Measurements from ENCODE around the gene PRR35.

Gene PRR35

DNA sequence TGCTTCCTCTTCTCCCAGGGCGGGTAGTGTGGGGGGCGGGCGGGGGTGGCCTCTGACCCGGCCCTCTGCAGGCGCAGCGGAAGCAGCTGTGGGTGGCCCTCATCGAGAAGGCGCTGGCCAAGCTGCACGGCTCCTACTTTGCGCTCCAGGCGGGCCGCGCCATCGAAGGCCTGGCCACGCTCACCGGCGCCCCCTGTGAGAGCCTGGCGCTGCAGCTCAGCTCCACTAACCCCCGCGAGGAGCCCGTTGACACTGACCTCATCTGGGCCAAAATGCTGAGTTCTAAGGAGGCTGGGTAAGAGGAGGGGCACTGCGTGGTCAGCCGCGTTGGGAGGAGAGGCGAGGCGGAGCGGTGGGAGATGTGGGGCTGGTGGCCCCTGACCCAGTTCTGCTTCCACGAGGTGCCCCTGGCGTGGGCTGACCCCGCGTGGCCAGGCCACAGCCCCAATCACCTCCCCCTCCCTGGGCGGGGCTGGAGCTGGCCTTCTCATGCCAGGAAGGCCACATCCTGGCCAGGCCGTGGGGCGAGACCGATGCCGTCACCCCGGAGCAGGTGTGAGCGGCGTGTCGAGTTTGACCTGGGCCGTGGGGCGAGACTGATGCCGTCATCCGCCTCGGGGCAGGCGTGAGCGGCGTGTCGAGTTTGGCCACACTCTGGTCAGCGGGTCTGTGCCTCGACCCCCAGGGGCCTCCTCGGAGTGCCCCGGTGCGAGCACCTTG, 10.5 kb upstream of the PRR35 start:
- no peak for DNase-seq

DNA sequence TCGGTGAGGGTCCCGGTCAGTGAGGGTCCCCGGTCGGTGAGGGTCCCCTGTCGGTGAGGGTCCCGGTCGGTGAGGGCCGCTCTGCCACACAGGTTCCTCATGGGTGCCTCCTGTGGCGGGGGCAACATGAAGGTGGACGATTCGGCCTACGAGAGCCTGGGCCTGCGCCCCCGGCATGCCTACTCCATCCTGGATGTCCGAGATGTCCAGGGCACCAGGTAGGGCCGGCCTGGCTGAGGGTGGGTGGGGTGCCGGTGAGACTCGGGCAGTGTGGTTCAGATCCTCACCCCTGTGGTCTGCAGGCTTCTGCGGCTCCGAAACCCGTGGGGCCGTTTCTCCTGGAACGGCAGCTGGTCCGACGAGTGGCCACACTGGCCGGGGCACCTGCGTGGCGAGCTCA, 9.0 kb upstream of the PRR35 start:
- no peak for DNase-seq

GRCh38 chr16:552171-552570, 8.0 kb upstream of the PRR35 start:
- DNase-seq: no peak

- DNase-seq: no peak
Observed at GRCh38 chr16:553601-554296, 6.4 kb upstream of the PRR35 start.

DNA sequence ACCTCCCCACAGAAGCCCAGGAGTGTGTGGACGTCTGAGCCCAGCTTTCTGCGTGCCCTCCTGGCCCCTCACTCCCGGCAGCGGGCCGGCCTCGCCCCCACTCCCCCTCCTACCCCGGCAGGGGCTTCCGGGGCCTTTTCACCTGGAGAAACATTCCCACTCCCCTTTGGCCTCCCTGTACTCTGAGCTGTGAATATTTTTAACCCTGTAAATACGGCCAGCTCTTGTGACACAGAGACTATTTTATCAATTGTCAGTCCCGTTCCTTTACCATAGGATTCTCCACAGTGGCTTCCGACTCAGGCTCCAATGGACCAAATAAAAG, 5.9 kb upstream of the PRR35 start:
- no peak for DNase-seq

GRCh38 chr16:554640-555365, 5.4 kb upstream of the PRR35 start:
- DNase-seq: no peak

DNA sequence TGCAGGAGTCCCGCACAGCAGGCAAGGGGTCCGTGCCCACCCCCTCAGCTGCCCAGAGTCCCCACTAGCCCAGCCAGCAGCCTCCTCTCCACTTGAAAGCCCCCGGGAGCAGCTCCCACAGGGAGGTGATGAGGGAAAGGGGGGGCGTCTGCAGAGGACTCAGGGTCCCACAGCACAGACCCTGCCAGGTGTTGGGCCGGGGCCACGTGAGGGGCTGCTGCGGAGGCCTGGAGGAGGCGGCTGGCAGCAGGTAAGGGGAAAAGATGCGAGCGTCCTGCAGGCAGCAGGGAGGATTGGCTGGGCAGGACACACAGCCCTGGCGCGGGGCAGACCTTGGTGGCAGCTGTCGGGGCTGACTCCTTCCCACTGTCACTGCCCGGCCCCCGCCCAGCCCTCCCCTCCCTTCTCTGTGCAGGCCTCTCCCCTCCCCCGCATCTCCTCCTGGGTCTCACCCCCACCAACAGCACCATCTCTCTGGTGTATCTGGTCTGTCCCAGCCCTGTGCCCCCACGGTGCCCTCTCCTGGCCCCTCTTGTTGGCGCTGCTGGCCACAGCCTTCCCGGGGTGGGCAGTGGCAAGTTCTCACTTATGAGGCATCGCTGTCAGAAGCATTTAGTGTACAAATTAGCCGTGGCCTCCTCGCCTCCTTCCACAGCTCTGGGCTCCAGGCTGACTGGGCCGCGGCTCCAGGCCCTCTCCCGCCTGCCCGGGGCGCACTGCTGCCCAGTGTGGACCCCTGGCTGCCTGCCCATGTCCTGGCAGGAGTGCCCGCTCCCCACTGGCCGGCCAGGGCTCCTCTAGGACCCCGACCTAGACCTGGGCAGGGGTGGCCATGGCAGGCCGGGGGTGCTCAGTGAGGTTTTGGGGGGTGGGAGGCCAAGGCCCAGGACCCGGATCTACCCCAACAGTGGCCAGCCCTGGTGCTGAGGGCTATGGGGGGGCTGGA, 4.4 kb upstream of the PRR35 start:
- DNase-seq: no peak

DNA sequence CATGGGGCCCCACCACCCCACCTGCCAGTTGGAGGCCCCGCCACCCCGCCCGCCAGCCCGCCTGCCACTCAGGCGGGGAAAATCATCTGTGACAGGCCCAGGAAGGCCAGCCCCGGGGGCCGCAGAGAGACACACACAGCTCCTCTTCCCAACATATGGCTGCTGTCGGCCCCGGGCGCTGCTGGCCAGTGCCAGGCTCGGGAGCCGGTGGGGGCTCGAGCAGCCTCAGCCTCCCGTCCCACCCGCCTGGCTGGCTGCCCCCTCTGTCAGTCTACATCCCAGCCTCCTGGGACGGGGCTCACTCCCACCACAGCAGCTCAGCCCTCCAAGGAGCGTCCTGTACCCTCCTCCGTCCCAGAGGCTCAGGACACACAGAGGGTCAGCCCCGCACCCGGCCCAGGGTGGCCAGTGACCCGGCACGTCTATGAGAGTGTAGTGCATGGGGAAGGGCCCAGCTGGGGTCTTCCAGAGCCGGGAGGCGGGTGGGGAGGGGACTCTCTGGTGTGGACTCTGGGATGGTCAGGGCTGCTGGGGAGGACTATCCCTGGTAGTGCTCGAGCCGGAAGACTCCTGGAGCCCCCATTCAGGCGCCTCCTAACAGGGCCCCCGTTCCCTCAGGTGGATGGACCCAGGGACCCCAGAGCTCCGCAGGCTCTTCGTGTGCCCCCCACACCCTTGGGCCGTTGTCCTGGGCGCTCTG, 3.6 kb upstream of the PRR35 start:
- DNase-seq: no peak

DNA sequence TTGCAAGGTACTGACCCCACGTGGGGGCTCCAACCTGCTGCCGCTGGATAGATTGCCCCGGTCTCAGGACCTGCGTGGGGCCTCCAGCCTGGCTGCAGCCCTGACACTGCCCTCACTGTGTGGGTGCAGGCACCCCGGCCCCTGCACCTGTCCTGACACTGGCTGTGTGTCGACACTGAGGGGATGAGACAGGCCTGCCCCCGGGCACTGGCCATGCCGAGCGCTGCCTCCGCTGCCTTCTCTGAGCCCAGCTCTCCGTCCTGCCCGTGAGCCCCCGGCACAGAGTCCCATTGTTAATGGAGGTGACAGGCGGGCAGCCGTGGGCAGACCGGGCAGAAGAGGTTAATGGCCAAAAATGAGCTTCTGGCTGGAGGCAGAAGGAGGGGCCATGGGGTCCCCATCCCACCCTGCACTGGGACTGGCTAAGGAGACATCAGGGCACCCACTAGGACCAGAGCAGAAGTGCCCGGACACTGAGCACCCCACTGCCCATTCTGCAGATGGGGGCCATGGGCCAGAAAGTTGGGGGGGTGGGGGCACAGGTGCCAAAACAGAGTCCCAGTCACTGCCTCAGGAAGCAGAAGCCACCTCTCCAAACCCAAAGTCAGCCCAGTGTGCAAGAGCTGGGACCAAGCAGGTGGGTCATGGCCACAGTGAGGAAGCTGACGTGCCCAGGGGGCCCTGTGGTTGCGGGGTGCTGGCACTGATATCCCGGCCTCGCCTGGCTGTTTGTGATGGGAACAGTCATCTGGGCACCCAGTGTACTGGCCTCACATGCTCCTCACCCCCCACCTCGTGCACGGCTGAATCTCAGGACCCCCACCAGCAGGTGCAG, 2.5 kb upstream of the PRR35 start:
- no peak for DNase-seq

DNA sequence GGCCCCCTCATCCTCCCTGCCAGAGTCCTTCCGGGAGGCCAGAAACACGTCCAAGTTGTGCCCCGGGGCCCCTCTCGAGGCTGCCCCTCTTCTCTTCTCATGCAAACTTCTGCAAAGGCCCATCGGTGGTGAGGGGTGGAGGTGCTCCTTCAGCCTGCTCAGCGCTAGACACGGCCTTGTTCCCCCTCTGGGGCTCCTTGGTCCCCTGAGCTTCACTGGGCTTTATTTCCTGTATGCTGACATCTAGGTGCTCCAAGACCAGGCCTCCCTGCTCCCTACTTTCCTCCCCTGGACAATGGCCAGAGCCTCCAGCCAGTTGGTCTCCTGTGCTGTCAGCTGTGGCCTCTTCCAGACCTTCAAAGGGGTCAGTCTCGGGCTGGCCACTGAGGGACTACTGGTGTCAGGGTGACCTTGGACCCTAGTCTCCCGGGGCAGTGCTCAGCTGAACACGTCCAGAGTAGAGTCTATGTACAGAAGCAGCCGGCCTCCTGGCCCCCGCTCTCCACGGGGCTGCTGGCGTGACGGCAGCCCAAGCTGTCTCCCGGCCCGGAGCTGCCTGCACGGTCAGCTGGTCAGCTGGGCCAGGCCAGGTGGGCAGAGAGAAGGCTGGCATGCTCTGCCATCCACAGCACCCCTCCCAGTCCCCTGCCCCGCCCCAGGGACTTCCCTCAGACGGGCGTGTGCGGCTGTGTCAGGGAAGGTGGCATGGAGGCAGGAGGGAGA, 1.7 kb upstream of the PRR35 start:
- no peak for DNase-seq

DNA sequence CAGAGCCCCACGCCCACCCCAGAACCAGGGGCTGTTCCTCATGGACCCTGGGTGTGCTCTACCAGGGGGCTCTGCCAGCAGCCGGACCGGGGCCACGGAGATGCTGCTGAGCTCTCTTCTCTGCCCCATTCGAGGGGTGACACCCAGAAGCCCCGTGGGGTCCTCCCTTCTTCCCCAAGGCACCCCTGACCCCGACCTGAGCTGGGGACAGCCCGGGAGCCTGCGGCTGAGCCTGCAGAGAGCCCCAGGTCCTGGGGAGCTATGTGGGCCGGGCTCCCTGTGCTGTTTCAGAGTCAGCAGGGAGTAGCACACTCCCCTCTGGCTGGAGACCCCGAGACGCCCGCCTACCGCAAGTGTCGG, 1.2 kb upstream of the PRR35 start:
- DNase-seq: no peak

DNA sequence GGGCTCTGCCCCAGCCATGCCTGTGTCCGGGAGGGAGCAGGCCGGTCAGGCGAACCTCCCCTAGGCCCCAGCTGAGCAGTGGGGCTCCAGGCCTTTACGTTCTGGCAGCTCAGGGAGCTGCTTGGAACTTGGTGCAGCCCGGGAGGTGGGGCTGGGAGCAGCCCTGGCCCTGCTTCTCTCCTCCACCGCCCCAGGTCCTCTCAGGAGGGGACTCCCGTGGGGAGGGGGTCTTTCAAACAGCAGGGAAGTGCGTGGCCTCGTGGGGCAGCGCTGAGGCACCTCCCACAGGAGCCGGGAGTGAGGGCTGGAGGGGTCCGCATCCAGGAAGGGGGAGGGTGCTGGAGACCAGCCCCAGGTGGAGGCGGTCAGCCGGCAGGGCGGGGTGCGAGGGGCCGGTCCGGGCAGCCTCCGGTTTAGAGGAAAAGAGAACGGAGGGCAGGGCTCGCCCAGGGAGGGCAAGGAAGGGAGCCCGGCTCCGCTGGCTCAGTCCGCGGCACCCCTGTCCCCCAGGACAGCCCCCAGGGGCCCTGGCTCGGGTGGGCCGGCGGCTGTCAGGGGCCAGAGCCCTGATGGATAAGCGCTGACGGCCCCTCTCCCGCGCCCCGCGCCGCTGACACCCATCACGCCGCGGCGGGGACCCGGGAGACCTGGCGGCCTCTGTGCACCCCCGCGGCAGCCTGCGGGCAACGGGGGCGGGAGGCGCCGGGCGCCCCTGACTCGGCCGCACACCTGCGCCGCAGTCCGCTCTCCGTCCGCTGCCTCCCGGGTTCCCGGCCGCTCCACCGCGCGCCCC, 587 bp upstream of the PRR35 start:
- no peak for DNase-seq

GRCh38 chr16:560701-561412, 663 bp downstream of the PRR35 start:
- DNase-seq: no peak

DNA sequence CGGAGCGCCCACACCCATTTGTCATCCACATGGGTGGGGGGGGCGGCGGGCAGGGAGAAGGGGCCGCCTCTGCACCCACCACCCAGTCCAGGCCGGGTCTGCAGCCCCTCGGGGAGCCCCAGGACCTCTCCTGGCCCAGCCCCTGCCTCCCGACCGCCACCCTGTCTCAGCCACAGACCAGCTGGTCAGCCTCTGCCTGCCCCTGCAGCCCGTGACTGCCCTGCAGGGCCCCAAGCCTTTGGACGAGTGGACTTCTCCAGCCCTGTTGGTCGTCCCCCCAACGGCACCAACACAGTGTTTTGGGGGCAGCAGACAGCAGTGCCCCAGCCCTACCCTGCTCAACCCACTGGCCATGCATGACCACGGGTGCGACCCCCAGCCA, 1.2 kb downstream of the PRR35 start:
- no peak for DNase-seq

DNA sequence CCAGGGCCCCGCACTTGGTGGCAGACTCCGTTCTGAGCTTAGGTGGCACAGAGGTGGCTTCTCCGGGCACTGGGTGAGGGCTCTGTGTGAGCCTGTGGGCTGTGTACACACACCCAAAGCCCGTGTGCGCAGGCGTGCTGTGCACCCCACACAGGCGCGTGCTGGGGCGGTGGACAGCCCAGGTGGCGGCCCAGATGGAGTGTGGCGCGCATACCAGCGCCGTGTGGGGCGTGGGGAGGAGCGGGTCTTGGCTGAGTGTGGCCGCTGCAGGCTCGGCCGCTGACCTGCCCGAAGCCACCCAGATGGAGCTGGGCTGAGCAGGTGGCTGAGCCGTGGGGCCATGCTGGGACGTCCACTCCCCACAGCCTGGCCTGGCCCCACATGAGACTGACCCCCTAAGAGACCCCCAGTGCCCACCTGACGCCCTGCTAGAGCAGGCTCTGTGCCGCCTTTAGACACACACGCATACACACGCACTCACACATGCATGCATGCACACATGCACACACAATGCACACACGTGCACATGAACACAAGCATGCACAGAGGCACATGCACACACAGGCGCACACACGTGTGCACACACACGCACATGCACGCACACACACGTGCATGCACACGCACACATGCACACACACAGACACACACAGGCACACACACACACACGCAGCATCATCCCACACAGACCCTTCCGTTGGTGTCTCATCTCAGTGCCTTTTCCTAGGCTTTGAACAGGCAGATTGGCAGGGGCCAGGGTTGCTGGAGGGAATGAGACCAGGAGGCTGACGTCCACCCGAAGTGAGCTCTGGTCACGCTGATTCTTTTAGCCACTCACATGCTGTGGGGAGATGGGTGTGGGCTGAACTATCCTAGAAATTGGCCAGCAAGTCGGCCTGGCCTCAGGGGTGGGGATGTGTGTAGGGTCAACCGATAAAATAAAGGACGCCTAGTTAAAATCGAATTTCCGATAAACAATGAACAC, 2.1 kb downstream of the PRR35 start:
- DNase-seq: no peak

- no peak for DNase-seq
Observed at GRCh38 chr16:563072-563644, 3.0 kb downstream of the PRR35 start.

DNA sequence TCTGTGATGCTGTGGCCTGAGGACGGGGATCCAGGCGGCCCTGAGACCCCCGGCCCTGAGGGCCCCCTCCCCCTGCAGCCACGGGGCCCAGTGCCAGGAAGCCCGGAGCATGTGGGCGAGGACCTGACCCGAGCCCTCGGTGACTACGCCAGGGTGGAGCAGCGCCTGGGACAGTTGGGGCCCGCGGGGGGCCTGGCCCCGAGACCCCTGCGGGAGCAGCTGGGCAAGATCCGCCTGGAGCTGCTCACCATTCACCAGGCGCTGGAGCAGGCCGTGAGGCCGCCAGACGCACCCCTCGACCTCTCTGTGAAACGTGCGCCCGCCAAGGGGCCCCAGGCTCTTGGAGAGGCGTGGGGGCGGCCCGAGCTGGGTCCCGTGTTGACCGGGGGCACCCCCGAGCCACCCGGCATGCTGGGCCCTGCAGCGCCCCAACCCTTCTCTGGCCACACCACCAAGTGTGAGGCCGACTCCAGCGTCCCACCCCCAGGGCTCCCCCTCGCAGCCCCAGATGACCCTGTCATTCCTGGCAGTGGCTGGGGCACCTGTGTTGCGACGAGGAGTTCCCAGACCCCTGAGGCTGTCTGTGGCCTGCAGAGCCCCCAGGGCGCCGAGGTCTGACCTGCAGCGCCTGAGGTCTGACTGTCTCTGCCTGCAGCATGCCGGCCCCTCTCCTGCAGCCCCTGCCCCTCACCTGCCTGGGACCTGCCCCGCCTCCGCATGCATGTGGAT, 4.7 kb downstream of the PRR35 start:
- DNase-seq: no peak

Measured in CD4-positive, alpha-beta T cell treated with Interleukin-15 for 1 hour (primary cell).